A673 (cell line): Measurements from ENCODE around the gene A3GALT2. TPM values are rescaled to one million over a fixed set of nuclear protein-coding genes. Genes with fewer than 3 reads are reported as not detected.

Experiments used
- BruUV-seq: library from RNA; stranded (reverse); fragments of 400-500 nt; replicated peaks from 2 replicates; lab custom pipeline; 2021; lab: Mats Ljungman, UMichigan
- CTCF ChIA-PET: fragments of 300-600 bp; sonication (Branson Sonifier 250); formaldehyde crosslinking; loops from one replicate; lab custom pipeline; 2022; ENCODE audit warnings: antibody characterized with exemption; lab: Charles Lee
- POLR2A ChIA-PET: fragments of 300-600 bp; sonication (Branson Sonifier 250); formaldehyde crosslinking; loops from one replicate; lab custom pipeline; 2022; ENCODE audit warnings: antibody characterized with exemption; ENCODE audit not compliant: low non-redundant PET; lab: Charles Lee
- DNase-seq: peaks from one replicate; pipeline ENCODE4 v3.0.0-alpha.2; 2015; ENCODE audit warnings: low spot score
- H3K27ac ChIP-seq: fragments of 200-600 bp; sonication (generic); 2 replicates; pipeline ENCODE4 v1.5.1; 2016; ENCODE audit warnings: mixed run types, low read depth, mild to moderate bottlenecking, mixed read lengths, antibody characterized with exemption, low read length; ENCODE audit not compliant: poor library complexity, severe bottlenecking
- H3K27me3 ChIP-seq: fragments of 200-600 bp; sonication (generic); replicated peaks from 2 replicates; pipeline ENCODE4 v1.6.1; 2017; ENCODE audit warnings: mixed run types, low read depth, mild to moderate bottlenecking, mixed read lengths, antibody characterized with exemption, low read length; ENCODE audit not compliant: insufficient read depth, poor library complexity
- H3K36me3 ChIP-seq: fragments of 200-600 bp; sonication (generic); 2 replicates; pipeline ENCODE4 v1.6.1; 2016; ENCODE audit warnings: mixed run types, mild to moderate bottlenecking, mixed read lengths, antibody characterized with exemption, low read length; ENCODE audit not compliant: insufficient read depth, poor library complexity, severe bottlenecking
- H3K4me1 ChIP-seq: fragments of 200-600 bp; sonication (generic); 2 replicates; pipeline ENCODE4 v1.6.1; 2017; ENCODE audit warnings: mixed run types, mild to moderate bottlenecking, mixed read lengths, antibody characterized with exemption, low read length; ENCODE audit not compliant: insufficient read depth, poor library complexity, severe bottlenecking
- H3K4me3 ChIP-seq: fragments of 200-600 bp; sonication (generic); 2 replicates; pipeline ENCODE4 v1.5.1; 2016; ENCODE audit warnings: low read depth, mixed run types, mild to moderate bottlenecking, mixed read lengths, low read length; ENCODE audit not compliant: poor library complexity, severe bottlenecking
- H3K9me3 ChIP-seq: fragments of 200-600 bp; sonication (generic); 2 replicates; pipeline ENCODE4 v1.6.1; 2016; ENCODE audit warnings: mixed run types, low read depth, mild to moderate bottlenecking, mixed read lengths, antibody characterized with exemption, low read length; ENCODE audit not compliant: poor library complexity, severe bottlenecking
- CTCF ChIP-seq: fragments of 300-800, 200-600 bp; sonication (generic); conservative IDR thresholded peaks from 2 replicates; pipeline ENCODE4 v1.5.1; 2017; ENCODE audit warnings: low read depth, mild to moderate bottlenecking, antibody characterized with exemption, low read length, moderate library complexity, mixed read lengths
- EZH2 ChIP-seq: fragments of 200-600 bp; sonication (generic); IDR thresholded peaks from 2 replicates; pipeline ENCODE4 v1.6.1; 2017; ENCODE audit warnings: borderline replicate concordance, low read depth, mild to moderate bottlenecking, mixed read lengths, antibody characterized with exemption, low read length; ENCODE audit not compliant: poor library complexity, severe bottlenecking
- intact Hi-C: fragments of 100-400 bp; cut with micrococcal nuclease; formaldehyde crosslinking; loops from one replicate; pipeline ENCODE4 v1.10.0; 2022; ENCODE audit not compliant: unreplicated experiment
- total RNA-seq: library from RNA; stranded (reverse); gene quantifications from 2 replicates; pipeline ENCODE4 v1.2.3, GENCODE V29; 2021

The A3GALT2 gene
- total RNA-seq, 1 experiment from 2014 or later: 0.39 TPM

GRCh38 chr1:33327587-33328325 lies 6.9 kb upstream of the A3GALT2 start:
- Histone ChIP-seq H3K4me3 (no peak overlapping the region), H3K27me3 (no peaks in the 10 kb centered on the region), H3K27ac (no peak overlapping the region), H3K36me3 (peaks cover 100% of the 10 kb centered on the region), H3K9me3 (no peaks in the 10 kb centered on the region), H3K4me1 (no peaks in the 10 kb centered on the region)
- no TSS peak for BruUV-seq
- TF ChIP-seq CTCF (no peak), EZH2 (no peak)
- no peak for DNase-seq
- intact Hi-C loops: no loop called here
- POLR2A ChIA-PET: no interaction called here
- CTCF ChIA-PET: no interaction called here

GRCh38 chr1:33326785-33327184 lies 5.9 kb upstream of the A3GALT2 start:
- CTCF ChIA-PET: no interaction called here
- intact Hi-C loops: no loop called here
- Histone ChIP-seq H3K4me1 (no peaks in the 10 kb centered on the region), H3K27me3 (no peaks in the 10 kb centered on the region), H3K27ac (no peak overlapping the region), H3K36me3 (peaks cover 93% of the 10 kb centered on the region), H3K9me3 (no peaks in the 10 kb centered on the region), H3K4me3 (no peak overlapping the region)
- no peak for DNase-seq
- POLR2A ChIA-PET: no interaction called here
- BruUV-seq: no TSS peak
- TF ChIP-seq CTCF (no peak), EZH2 (no peak)

- ChIA-PET CTCF (no interaction called here), POLR2A (no interaction called here)
- Histone ChIP-seq H3K4me3 (no peak overlapping the region), H3K27ac (peak overlapping the region; percentile 30), H3K27me3 (no peaks in the 10 kb centered on the region), H3K36me3 (peaks cover 75% of the 10 kb centered on the region), H3K9me3 (no peaks in the 10 kb centered on the region), H3K4me1 (no peaks in the 10 kb centered on the region)
- TF ChIP-seq CTCF: no peak
- TF ChIP-seq EZH2: no peak
- intact Hi-C loops: no loop called here
- no TSS peak for BruUV-seq
- no peak for DNase-seq
These were observed 4.0 kb upstream of the A3GALT2 start for GRCh38 chr1:33324677-33325575.
